Activated T-cell treated with anti-CD3 and anti-CD28 coated beads for 24 hours (primary cell): Measurements from ENCODE around the gene DUSP12.
A peak's percentile ranks its signal among the peaks of the same experiment; 100 is the strongest.
"Not testable (repeated sequence)": the region's sequence is repeated elsewhere in the genome, so short reads cannot be mapped to it uniquely, and the experiment has no call there.

Experiments used
- DNase-seq: peaks from one replicate; pipeline ENCODE4 v3.0.0-alpha.2; 2020; ENCODE audit warnings: low read depth

DUSP12 gene

DNA sequence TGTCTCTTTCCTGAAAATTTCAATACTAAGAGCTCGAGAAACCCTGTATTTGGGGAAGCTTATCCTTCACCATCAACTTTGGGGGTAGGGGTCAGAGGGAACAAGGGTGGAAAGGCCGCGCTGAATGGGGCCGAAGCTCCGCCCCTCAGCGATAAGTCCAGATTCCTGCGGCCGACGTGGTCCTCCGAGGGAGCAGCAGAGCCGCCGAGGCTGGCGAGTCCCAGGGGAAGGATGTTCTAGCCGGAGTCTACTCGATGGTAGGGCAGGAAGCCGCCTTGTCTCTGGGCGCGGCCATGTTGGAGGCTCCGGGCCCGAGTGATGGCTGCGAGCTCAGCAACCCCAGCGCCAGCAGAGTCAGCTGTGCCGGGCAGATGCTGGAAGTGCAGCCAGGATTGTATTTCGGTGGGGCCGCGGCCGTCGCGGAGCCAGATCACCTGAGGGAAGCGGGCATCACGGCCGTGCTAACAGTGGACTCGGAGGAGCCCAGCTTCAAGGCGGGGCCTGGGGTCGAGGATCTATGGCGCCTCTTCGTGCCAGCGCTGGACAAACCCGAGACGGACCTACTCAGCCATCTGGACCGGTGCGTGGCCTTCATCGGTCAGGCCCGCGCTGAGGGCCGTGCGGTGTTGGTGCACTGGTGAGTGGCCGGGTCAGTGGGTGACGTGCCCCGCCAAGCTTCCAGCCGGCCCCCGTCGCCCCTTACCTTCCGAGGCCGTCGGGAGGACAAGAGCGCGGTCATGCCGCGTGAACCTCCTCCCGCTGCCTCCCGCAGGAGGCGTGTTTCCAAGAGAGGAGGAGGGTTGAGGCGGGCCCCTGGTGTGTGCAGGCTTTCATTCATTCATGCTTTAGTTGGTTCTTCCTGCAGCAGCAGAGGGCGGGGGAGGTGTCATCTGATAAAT, at the start of gene DUSP12:
DUSP12 (plus strand) TSS at position 278 of the 899 bp plus-strand sequence; CDS start at position 294, 16 bp downstream.
- DNase-seq = peak; percentile 87

DNA sequence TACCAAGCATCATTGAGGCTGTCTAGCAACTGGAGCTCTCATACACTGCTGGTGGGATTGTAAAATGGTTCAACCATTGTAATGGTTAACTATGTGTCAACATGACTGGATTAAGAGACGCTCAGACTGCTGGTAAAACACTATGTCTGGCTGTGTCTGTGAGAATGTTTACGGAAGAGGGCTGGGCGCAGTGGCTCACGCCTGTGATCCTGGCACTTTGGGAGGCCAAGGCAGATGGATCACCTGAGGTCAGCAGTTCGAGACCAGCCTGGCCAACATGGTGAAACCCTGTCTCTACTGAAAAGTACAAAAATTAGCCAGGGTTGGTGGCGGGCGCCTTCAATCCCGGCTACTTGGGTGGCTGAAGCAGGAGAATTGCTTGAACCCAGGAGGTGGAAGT, 47.3 kb upstream of the DUSP12 start:
- DNase-seq = no peak

DNA sequence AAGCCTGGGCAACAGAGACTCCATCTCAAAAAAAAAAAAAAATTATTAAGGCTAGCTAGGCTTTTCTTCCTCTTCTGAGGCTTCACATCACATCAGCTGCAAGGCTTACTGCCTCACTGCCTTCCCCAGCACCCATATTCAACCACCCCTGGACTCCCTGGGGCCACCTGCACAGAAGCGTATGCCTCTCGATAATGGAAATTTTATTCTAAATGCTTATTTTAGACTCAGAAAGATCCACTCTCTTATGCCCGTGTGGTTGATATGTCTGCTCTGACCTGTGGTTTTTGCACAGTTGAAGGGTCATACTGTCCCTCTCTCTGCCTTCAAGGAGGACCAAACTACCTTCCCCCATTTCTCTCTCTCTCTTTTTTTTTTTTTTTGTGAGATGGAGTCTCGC, 44.0 kb upstream of the DUSP12 start:
- no peak for DNase-seq

GRCh38 chr1:161706113-161706481, 43.5 kb upstream of the DUSP12 start:
- DNase-seq = no peak

GRCh38 chr1:161706482-161707347, 42.9 kb upstream of the DUSP12 start, which contains the start of gene FCRLA:
Gene FCRLA, plus strand, starts transcription at chr1:161707229. Its CDS starts 36 bp downstream, at chr1:161707265.
- DNase-seq = no peak

- no peak for DNase-seq
These were observed 42.1 kb upstream of the DUSP12 start for GRCh38 chr1:161707503-161707902.

- DNase-seq = no peak
These were observed 40.2 kb upstream of the DUSP12 start for GRCh38 chr1:161709373-161709772.

DNA sequence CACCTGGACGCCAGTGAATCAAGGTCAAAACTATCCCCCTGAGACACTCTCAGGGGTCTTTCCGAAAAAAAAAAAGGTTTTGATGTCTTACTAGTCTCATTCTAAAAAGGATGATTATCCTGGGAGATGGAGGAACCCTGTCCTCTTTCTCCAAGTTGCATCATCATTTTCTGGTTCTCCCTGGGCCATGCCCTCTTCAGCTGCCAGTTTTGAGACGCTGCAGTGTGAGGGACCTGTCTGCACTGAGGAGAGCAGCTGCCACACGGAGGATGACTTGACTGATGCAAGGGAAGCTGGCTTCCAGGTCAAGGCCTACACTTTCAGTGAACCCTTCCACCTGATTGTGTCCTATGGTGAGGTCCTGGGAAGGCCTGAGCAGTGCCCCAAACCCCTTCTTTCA, 39.0 kb upstream of the DUSP12 start:
- no peak for DNase-seq

DNA sequence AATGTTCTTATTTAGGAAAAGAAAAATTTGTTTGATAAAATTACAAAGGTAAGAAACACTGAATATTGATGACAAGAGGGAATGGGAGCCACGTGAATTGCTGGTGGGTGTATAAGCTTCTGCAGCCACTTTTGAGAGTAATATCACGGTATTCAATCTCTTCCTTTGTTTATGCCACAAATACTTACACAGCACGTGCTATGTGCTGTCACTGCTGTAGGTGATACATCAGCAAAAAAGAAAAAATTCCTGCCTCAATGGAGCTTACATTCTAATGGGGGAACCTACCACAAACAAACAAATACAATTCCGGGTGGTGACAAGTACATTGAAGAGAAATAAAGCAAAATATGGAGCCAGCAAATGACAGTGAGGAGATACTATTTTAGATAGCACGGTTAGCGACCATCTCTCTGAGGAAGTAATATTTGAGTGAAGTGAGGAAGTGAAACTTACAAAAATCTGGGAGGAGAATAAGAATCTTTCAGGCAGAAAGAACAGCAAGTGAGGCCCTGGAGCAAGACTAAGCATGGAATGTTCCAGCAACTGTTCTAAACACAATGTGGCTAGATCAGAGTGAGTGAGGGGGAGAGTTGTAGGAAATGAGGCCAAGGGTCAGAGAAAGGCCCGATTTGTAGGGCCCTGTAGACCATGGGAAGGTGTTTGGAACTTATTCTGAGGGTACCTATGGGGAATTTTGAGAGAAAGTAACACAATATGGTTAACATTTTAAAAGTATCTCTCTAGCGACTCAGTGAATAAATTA, 30.8 kb upstream of the DUSP12 start:
- no peak for DNase-seq

GRCh38 chr1:161719325-161719611, 30.3 kb upstream of the DUSP12 start:
- DNase-seq = no peak

DNA sequence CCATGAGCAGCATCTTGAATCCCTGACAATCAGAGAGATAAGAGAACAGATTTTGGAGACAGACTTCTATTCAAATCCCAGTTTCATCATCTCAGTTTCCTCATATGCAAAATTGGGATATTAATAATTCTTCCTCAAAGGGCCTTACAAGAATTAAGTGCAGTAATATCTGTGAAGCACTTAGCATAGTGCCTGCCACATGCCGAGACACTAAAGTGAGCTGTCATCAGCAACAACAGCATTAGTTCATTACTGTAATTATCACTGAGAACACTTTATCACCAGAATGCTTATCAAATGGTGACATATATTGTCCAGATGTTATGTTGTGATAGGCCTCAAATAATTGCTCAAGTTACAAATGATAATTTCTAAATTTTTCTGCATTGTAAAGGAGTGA, 29.2 kb upstream of the DUSP12 start:
- no peak for DNase-seq

GRCh38 chr1:161720956-161721737, 28.4 kb upstream of the DUSP12 start, which contains the start of gene FCRLB:
Gene FCRLB, plus strand, starts transcription at chr1:161721544. Its CDS starts 1,129 bp downstream, at chr1:161722673.
- DNase-seq = no peak

DNA sequence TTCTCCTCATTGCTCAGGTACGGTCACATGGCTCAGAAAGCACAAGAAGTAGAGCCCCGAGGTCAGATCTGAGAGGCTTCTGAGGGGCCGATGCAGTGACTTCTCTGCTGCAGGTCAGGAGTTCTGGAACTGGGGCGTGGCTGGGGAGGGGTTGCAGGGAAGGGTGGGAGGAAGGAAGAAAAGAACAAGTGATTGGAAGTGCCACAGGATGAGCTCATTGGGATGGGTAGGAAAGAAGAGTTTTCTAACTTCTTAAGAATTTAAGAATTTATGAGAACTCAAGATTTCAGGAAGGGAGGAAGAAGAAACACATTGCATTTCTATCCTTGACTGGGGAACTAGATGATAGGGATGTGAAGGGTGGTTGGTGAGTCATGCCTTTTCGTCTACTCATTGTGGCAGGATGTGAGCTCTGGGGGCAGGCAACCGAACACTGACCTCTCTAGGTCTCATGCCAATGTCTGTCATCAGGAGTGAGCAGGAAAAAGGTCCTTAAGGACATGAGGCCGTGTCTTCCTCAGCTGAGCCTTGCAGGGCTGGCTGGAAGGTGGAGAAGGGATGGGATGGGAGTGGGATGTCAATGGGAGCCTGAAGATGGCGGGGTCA, 27.7 kb upstream of the DUSP12 start:
- no peak for DNase-seq

DNA sequence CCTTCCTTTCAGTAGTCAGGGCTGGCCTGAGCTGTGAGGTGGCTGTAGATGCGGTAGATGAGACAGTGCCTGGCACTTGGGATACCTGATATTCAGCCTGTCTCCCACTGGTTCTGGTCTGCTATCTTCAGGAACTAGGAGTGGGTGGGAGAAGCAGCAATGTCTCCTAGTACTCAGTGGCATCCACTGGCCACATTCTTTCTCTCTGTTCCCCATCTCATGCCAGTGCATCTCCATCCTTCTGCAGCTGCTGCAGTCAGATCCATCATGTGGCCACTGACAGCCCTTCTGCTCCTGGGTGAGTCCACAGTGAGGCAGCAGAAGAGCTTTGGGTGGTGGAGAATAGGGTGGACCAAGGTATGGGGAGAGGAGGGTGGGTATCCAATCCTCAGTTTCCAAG, 27.2 kb upstream of the DUSP12 start:
- no peak for DNase-seq

GRCh38 chr1:161723459-161724141, 26.0 kb upstream of the DUSP12 start:
- DNase-seq = no peak

DNA sequence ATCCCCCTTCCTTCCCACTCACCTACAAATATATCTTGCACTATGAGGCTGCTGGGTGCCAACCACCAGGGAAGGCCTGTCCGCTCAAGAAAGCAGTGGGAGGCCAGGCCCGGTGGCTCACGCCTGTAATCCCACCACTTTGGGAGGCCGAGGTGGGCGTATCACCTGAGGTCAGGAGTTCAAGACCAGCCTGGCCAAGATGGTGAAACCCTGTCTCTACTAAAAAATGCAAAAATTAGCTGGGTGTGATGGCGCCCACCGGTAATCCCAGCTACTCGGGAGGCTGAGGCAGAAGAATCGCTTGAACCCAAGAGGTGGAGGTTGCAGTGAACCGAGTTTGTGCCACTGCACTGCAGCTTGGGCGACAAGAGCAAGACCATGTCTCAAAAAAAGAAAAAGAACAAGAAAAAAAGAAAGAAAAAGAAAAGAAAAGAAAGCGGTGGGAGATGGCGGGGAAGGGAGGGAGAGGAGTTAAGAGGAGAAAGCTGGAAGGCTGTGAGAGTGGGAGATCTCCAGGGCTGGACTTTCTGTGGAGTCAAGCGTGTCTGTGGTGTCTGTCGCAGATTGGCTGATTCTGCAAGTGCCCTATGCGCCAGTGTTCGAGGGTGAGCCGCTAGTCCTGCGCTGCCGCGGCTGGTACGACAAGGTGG, 24.2 kb upstream of the DUSP12 start:
- not testable (repeated sequence) for DNase-seq

- DNase-seq = no peak
These were observed 23.6 kb upstream of the DUSP12 start for GRCh38 chr1:161725908-161726472.

DNA sequence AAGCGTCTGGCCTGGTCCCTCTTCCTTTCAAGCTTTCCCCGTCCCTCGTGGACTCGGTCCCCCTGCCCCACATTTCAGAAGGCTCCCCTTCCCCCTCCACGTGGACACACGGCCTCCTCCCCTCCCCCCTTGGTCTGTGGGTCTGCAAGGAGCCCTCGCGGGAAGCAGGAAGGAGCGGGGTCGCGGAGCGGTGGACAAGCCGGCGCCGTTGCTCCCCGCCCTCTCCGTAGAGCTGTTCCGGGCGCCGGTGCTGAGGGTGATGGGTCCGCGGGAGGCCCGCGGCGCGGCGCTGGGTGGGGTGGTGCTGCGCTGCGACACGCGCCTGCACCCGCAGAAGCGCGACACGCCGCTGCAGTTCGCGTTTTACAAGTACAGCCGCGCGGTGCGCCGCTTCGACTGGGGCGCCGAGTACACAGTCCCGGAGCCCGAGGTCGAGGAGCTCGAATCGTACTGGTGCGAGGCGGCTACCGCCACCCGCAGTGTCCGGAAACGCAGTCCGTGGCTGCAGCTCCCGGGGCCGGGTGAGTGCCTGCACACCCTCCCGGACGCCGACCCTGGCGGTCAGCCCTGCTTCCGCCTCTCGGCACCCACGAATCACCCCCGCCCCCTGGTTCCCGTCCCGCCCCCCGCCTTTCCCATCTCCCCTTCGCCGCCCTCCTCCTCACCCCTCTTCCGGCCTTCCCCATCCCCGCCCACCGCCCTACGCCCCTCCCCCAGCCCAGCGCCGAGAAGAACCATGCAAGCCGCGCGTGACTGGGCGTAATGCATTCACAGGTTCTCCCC, 22.9 kb upstream of the DUSP12 start:
- DNase-seq = peak; percentile 49
